A673 (cell line): ENCODE data around the gene B4GALNT4.

Experiments used
- EZH2 ChIP-seq: fragments of 200-600 bp; sonication (generic); IDR thresholded peaks from 2 replicates; pipeline ENCODE4 v1.6.1; 2017; ENCODE audit warnings: borderline replicate concordance, low read depth, mild to moderate bottlenecking, mixed read lengths, antibody characterized with exemption, low read length; ENCODE audit not compliant: poor library complexity, severe bottlenecking
- TF ChIP-seq, protein P1 (sequence below): fragments of 300-800, 200-600 bp; sonication (generic); conservative IDR thresholded peaks from 2 replicates; pipeline ENCODE4 v1.5.1; 2017; ENCODE audit warnings: low read depth, mild to moderate bottlenecking, antibody characterized with exemption, low read length, moderate library complexity, mixed read lengths

DNA sequence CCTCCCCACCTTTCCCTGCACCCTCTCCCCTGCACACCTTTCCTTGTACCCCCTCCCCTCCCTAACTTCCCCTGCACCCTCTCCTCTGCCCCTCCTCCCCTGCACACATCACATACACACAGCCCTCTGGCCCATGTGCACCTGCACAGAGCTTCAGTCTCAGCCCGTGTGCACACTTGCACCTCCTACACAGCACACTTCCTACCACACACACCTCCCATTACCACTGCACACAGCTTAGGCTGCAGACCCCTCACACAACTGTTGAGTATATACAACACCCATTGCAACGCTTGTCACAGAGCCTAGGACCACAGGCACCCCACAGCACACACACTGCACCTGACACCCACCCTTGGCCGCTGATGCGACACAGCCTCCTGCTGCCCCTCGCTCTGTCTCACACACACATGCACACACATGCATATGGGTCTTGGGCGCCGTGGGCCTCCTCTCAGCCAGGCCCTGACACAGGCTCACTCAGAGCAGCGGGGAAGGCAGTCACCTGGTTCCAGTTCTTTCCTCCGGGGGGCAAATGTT is 45.1 kb downstream of the B4GALNT4 start:
- TF ChIP-seq, protein P1, sequence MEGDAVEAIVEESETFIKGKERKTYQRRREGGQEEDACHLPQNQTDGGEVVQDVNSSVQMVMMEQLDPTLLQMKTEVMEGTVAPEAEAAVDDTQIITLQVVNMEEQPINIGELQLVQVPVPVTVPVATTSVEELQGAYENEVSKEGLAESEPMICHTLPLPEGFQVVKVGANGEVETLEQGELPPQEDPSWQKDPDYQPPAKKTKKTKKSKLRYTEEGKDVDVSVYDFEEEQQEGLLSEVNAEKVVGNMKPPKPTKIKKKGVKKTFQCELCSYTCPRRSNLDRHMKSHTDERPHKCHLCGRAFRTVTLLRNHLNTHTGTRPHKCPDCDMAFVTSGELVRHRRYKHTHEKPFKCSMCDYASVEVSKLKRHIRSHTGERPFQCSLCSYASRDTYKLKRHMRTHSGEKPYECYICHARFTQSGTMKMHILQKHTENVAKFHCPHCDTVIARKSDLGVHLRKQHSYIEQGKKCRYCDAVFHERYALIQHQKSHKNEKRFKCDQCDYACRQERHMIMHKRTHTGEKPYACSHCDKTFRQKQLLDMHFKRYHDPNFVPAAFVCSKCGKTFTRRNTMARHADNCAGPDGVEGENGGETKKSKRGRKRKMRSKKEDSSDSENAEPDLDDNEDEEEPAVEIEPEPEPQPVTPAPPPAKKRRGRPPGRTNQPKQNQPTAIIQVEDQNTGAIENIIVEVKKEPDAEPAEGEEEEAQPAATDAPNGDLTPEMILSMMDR: no peak
- TF ChIP-seq EZH2: no peak
